SK-MEL-5 (cell line): ENCODE measurements around the gene LRRC8D. TPM values are rescaled to one million over a fixed set of nuclear protein-coding genes. Genes with fewer than 3 reads are reported as not detected.

ENCODE experiments used
- DNase-seq: peaks from one replicate; pipeline ENCODE4 v3.0.0-alpha.2; 2016; ENCODE audit warnings: low read depth, low spot score
- in situ Hi-C: cut with HindIII; loops from 2 replicates; pipeline ENCODE4 v1.10.0; 2016; ENCODE audit warnings: low sequenced_read_pairs, high pct_unique_total_duplicates, low pct_unique_long_range_greater_than_20kb
- total RNA-seq: library from RNA; depleted of rRNA; stranded (reverse); fragments of >200 nt; shearing (Covaris generic); gene quantifications from 2 replicates; pipeline ENCODE4 v1.2.3, GENCODE V29; 2014

The LRRC8D gene
- total RNA-seq, 1 experiment from 2014 or later: 48.7 TPM

GRCh38 chr1:89898695-89899470 is 78.1 kb downstream of the LRRC8D start:
- no peak for DNase-seq
- in situ Hi-C loops: no loop called here

GRCh38 chr1:89900323-89900722 is 79.5 kb downstream of the LRRC8D start:
- DNase-seq: no peak
- in situ Hi-C loops: no loop called here

- DNase-seq: no peak
- in situ Hi-C loops: no loop called here
Measured at GRCh38 chr1:89900791-89901708, 80.2 kb downstream of the LRRC8D start.

- in situ Hi-C loops: no loop called here
- DNase-seq: no peak
Measured at GRCh38 chr1:89901957-89902669, 81.3 kb downstream of the LRRC8D start.

- in situ Hi-C loops: no loop called here
- DNase-seq: no peak
Measured at GRCh38 chr1:89903550-89903949, 82.7 kb downstream of the LRRC8D start.

GRCh38 chr1:89904219-89904980 is 83.6 kb downstream of the LRRC8D start:
- no peak for DNase-seq
- in situ Hi-C loops: no loop called here

- in situ Hi-C loops: no loop called here
- no peak for DNase-seq
Measured at GRCh38 chr1:89905395-89906058, 84.7 kb downstream of the LRRC8D start.

- in situ Hi-C loops: no loop called here
- no peak for DNase-seq
Measured at GRCh38 chr1:89906088-89906487, 85.3 kb downstream of the LRRC8D start.

- no peak for DNase-seq
- in situ Hi-C loops: no loop called here
Measured at GRCh38 chr1:89907727-89908212, 86.9 kb downstream of the LRRC8D start.

GRCh38 chr1:89908273-89908671 is 87.4 kb downstream of the LRRC8D start:
- DNase-seq: no peak
- in situ Hi-C loops: no loop called here

- in situ Hi-C loops: no loop called here
- DNase-seq: no peak
Measured at GRCh38 chr1:89908672-89909436, 88.0 kb downstream of the LRRC8D start.

GRCh38 chr1:89910268-89910667 is 89.4 kb downstream of the LRRC8D start:
- no peak for DNase-seq
- in situ Hi-C loops: no loop called here

GRCh38 chr1:89910780-89911179 is 89.9 kb downstream of the LRRC8D start:
- no peak for DNase-seq
- in situ Hi-C loops: no loop called here

- in situ Hi-C loops: no loop called here
- DNase-seq: no peak
Measured at GRCh38 chr1:89911191-89911991, 90.6 kb downstream of the LRRC8D start.

- DNase-seq: no peak
- in situ Hi-C loops: no loop called here
Measured at GRCh38 chr1:89912073-89912472, 91.2 kb downstream of the LRRC8D start.
